SU-DHL-6 (cell line): Measurements from ENCODE around the gene HCFC2.

ENCODE experiments used
- H2AFZ ChIP-seq: fragments of 200-600 bp; sonication (generic); 2 replicates; pipeline ENCODE4 v1.6.1; 2014; ENCODE audit warnings: low read depth, mild to moderate bottlenecking, moderate library complexity, mixed read lengths, antibody characterized with exemption, low read length; ENCODE audit not compliant: severe bottlenecking
- H3F3A ChIP-seq: fragments of 200-600 bp; shearing (Covaris generic); 2 replicates; pipeline ENCODE4 v1.6.0; 2016; ENCODE audit warnings: antibody characterized with exemption, mild to moderate bottlenecking; ENCODE audit not compliant: insufficient read depth
- H3K27ac ChIP-seq: fragments of 200-600 bp; sonication (generic); 2 replicates; pipeline ENCODE4 v1.5.1; 2016; ENCODE audit warnings: low read depth, mild to moderate bottlenecking, low read length, moderate library complexity, mixed read lengths
- H3K27me3 ChIP-seq: fragments of 200-600 bp; sonication (generic), shearing (Covaris generic); 2 replicates; pipeline ENCODE4 v1.6.0; 2014; ENCODE audit warnings: mild to moderate bottlenecking, low read length
- H3K36me3 ChIP-seq: fragments of 200-600 bp; sonication (generic); 2 replicates; pipeline ENCODE4 v1.6.1; 2014; ENCODE audit warnings: mild to moderate bottlenecking, low read length, mixed read lengths
- H3K4me2 ChIP-seq: fragments of 300-600, 200-600 bp; shearing (Covaris generic), sonication (generic); 2 replicates; pipeline ENCODE4 v1.6.0; 2014; ENCODE audit warnings: low read length, low read depth, mild to moderate bottlenecking; ENCODE audit not compliant: poor library complexity, severe bottlenecking
- H3K4me3 ChIP-seq: fragments of 200-600 bp; sonication (generic); 2 replicates; pipeline ENCODE4 v1.5.1; 2014; ENCODE audit warnings: antibody characterized with exemption, low read length, mild to moderate bottlenecking, mixed read lengths; ENCODE audit not compliant: insufficient read depth, poor library complexity, severe bottlenecking
- H3K79me2 ChIP-seq: fragments of 200-600 bp; sonication (generic); 2 replicates; pipeline ENCODE4 v1.6.1; 2014; ENCODE audit warnings: mild to moderate bottlenecking, low read length, moderate library complexity; ENCODE audit not compliant: insufficient read depth
- H3K9ac ChIP-seq: fragments of 200-600 bp; sonication (generic); 2 replicates; pipeline ENCODE4 v1.7.0; 2014; ENCODE audit warnings: mild to moderate bottlenecking, low read length
- H3K9me2 ChIP-seq: fragments of 200-600 bp; sonication (generic); replicated peaks from 2 replicates; pipeline ENCODE4 v1.6.1; 2014; ENCODE audit warnings: low read length; ENCODE audit not compliant: insufficient read depth
- H3K9me3 ChIP-seq: fragments of 200-600 bp; sonication (generic); 2 replicates; pipeline ENCODE4 v1.6.1; 2014; ENCODE audit warnings: low read length, mixed read lengths; ENCODE audit not compliant: insufficient read depth
- H4K20me1 ChIP-seq: fragments of 200-600 bp; sonication (generic); 2 replicates; pipeline ENCODE4 v1.6.1; 2014; ENCODE audit warnings: low read depth, mild to moderate bottlenecking, antibody characterized with exemption, low read length, moderate library complexity, mixed read lengths
- EZH2phosphoT487 ChIP-seq: fragments of 200-600 bp; sonication (generic), shearing (Covaris generic); conservative IDR thresholded peaks from 2 replicates; pipeline ENCODE4 v1.6.1; 2018; ENCODE audit warnings: mild to moderate bottlenecking, antibody characterized with exemption, low read length, moderate library complexity, mixed read lengths
- TF ChIP-seq, protein P1 (sequence below): fragments of 200-600 bp; sonication (generic); IDR thresholded peaks from one replicate; pipeline ENCODE4 v1.5.1; 2017; ENCODE audit warnings: antibody characterized with exemption, mild to moderate bottlenecking, low read length, moderate library complexity; ENCODE audit not compliant: insufficient read depth, poor library complexity, severe bottlenecking

Gene HCFC2

GRCh38 chr12:104134882-104135281, 70.6 kb downstream of the HCFC2 start:
- Histone ChIP-seq H3K9me3 (no peaks in the 10 kb centered on the region), H3K27ac (no peak overlapping the region), H3K9ac (no peak overlapping the region)

GRCh38 chr12:104136577-104136976, 72.2 kb downstream of the HCFC2 start:
- Histone ChIP-seq H3F3A (no peaks in the 10 kb centered on the region), H3K9me2 (no peaks in the 10 kb centered on the region), H3K9ac (peak overlapping the region; percentile 83), H3K79me2 (peaks cover 32% of the 10 kb centered on the region), H3K4me2 (peak overlapping the region; percentile 73), H3K27ac (0 out of 2 replicates have a peak overlapping the region, but pooled peaks have one; percentile 55), H3K4me3 (peak overlapping the region; percentile 69), H3K9me3 (no peaks in the 10 kb centered on the region), H2AFZ (peak overlapping the region; percentile 78), H4K20me1 (no peaks in the 10 kb centered on the region), H3K36me3 (no peaks in the 10 kb centered on the region), H3K27me3 (no peaks in the 10 kb centered on the region)
- TF ChIP-seq, protein P1, sequence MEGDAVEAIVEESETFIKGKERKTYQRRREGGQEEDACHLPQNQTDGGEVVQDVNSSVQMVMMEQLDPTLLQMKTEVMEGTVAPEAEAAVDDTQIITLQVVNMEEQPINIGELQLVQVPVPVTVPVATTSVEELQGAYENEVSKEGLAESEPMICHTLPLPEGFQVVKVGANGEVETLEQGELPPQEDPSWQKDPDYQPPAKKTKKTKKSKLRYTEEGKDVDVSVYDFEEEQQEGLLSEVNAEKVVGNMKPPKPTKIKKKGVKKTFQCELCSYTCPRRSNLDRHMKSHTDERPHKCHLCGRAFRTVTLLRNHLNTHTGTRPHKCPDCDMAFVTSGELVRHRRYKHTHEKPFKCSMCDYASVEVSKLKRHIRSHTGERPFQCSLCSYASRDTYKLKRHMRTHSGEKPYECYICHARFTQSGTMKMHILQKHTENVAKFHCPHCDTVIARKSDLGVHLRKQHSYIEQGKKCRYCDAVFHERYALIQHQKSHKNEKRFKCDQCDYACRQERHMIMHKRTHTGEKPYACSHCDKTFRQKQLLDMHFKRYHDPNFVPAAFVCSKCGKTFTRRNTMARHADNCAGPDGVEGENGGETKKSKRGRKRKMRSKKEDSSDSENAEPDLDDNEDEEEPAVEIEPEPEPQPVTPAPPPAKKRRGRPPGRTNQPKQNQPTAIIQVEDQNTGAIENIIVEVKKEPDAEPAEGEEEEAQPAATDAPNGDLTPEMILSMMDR = no peak
- no peak for TF ChIP-seq EZH2phosphoT487

More at GRCh38 chr12:104134882-104135281, 70.6 kb downstream of the HCFC2 start:
- Histone ChIP-seq H3K79me2 (peaks cover 32% of the 10 kb centered on the region), H4K20me1 (no peaks in the 10 kb centered on the region), H2AFZ (no peak overlapping the region), H3K4me2 (no peak overlapping the region), H3F3A (no peaks in the 10 kb centered on the region), H3K36me3 (no peaks in the 10 kb centered on the region; the same call in 1 of the 2 replicates), H3K9me2 (no peaks in the 10 kb centered on the region), H3K27me3 (no peaks in the 10 kb centered on the region), H3K4me3 (no peak overlapping the region)
- TF ChIP-seq EZH2phosphoT487 = no peak
- TF ChIP-seq, protein P1 = no peak

DNA sequence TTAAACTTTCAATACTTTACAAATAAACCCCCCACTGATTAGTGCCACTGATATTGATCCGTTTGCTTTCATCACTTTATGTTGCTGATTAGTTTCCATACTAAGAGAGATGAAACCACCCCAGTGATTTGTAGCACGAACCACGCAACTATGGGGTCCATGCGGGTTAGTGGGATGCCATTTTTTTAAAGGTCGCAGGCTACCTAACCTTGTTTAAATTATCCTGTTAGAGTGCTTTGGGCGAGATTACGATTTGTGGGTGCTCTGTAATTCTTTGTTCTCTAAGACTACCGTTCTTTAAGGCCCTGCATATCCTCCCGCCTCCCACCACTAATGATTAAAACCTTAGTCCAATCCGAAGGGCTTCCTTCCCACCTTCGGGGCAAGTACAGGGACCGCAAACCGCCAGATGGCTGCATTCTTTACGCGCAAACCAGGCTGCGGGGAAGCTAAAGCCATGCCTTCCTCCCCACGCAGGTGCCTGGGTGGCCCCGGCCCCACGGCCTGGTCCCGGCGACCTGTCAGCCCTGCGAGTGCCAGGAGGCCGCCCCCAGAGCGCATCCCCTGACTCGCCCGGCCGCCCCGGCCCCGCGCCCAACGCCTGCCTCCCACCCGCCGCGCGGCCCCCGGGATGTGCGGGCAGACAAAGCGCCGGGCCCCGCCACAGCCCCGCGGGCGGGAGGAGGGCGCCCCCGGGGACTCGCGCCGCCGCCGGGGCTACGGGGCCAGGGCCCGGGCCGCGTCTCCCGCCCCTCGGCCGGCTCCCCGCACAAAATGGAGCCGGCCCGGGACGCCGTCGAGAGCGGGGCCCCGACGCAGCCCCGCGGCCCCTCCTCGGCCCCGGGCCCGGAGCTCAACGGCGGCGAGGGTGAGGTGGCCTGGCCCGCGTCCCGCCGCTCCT, 72.9 kb downstream of the HCFC2 start:
- Histone ChIP-seq H3F3A (no peaks in the 10 kb centered on the region), H4K20me1 (no peaks in the 10 kb centered on the region), H3K4me3 (peak overlapping the region; percentile 69), H3K9me3 (no peaks in the 10 kb centered on the region), H3K4me2 (peak overlapping the region; percentile 73), H3K36me3 (no peaks in the 10 kb centered on the region), H3K27ac (peak overlapping the region; percentile 55), H3K79me2 (peaks cover 31% of the 10 kb centered on the region), H3K9me2 (no peaks in the 10 kb centered on the region), H2AFZ (peak overlapping the region; percentile 78), H3K27me3 (no peaks in the 10 kb centered on the region), H3K9ac (peak overlapping the region; percentile 83)
- TF ChIP-seq EZH2phosphoT487 = no peak
- TF ChIP-seq, protein P1 = no peak
